C4-2B (cell line): ENCODE data around the gene NPC1.

Experiments used
- CTCF ChIP-seq: fragments of 450-650 bp; conservative IDR thresholded peaks from 2 replicates; pipeline ENCODE4 v1.5.1; 2017; ENCODE audit warnings: mild to moderate bottlenecking
- ZFX ChIP-seq: fragments of 450-650 bp; IDR thresholded peaks from 2 replicates; pipeline ENCODE4 v1.6.1; 2017

DNA sequence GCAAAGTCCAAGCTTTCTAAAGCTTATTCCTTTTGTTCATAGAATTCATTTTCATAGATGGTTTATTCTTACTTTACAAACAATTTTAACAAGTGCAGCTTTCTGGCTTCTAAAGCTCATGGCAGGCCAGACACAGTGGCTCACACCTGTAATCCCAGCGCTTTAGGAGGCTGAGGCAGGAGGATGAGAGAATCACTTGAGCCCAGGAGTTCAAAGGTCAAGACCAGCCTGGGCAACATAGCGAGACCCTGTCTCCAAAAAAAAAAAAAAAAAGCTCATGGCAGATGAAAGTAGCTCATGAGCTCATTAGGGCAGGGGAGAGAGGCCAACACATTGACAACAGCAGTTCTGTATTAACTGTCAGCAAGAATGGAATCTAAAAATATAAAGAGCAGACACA is 28.1 kb upstream of the NPC1 start:
- TF ChIP-seq CTCF = no peak
- TF ChIP-seq ZFX = no peak
